ENCODE data around the gene PIGP. TPM values are rescaled to one million over a fixed set of nuclear protein-coding genes. Genes with fewer than 3 reads are reported as not detected.

The PIGP gene
- total and polyA plus RNA-seq, 5 experiments from 2014 or later = 19.9 to 45.2 (median 32.8) TPM

- no peak for ATAC-seq
- Mint-ChIP-seq H3K4me3 (peak overlapping the region; percentile 88 to 100 (median 97)), H3K9me3 (peaks cover 0 to 7% (median 2%) of the 10 kb centered on the region in 9 donors), H3K27ac (peak overlapping the region; percentile 93 to 99 (median 99)), H3K36me3 (peaks cover 2 to 14% (median 3%) of the 10 kb centered on the region in 3 donors), H3K4me1 (peaks cover 26 to 69% (median 56%) of the 10 kb centered on the region in 4 donors), H3K27me3 (no peaks in the 10 kb centered on the region)
- POLR2A ChIA-PET = interaction anchor here (0.6 kb wide), 1 partner anchor 154 kb away, joined by 3 read pairs; no protein-coding TSS in a partner anchor
- no peak for DNase-seq
Observed at GRCh38 chr21:37074197-37074510, 1.3 kb upstream of the PIGP start.

GRCh38 chr21:37073417-37074196 is 736 bp upstream of the PIGP start:
- DNase-seq (peak; percentile 59 to 90 (median 83)), ATAC-seq (peak; percentile 62 to 70)
- H3K36me3 Mint-ChIP-seq = peaks cover 0 to 20% (median 5%) of the 10 kb centered on the region in 3 donors
- peaks cover 25 to 66% (median 53%) of the 10 kb centered on the region in 4 donors for H3K4me1 Mint-ChIP-seq
- POLR2A ChIA-PET = no interaction called here
- peak overlapping the region; percentile 93 to 99 (median 99) for H3K27ac Mint-ChIP-seq
- peak overlapping the region; percentile 88 to 100 (median 97) for H3K4me3 Mint-ChIP-seq
- peaks cover 0 to 2% (median 0%) of the 10 kb centered on the region in 9 donors for H3K9me3 Mint-ChIP-seq
- no peaks in the 10 kb centered on the region for H3K27me3 Mint-ChIP-seq

- H3K36me3 Mint-ChIP-seq = peaks cover 0 to 31% (median 12%) of the 10 kb centered on the region in 3 donors
- DNase-seq (peak in 5 of 10 donors; percentile 59 to 78 (median 65)), ATAC-seq (peak; percentile 48 to 59)
- H3K9me3 Mint-ChIP-seq = no peaks in the 10 kb centered on the region
- peaks cover 22 to 56% (median 44%) of the 10 kb centered on the region in 4 donors for H3K4me1 Mint-ChIP-seq
- peak overlapping the region; percentile 78 to 91 (median 85) for H3K4me3 Mint-ChIP-seq
- POLR2A ChIA-PET = interaction anchor here (1.1 kb wide), 1 partner anchor 107 kb away, joined by 4 read pairs; no protein-coding TSS in a partner anchor
- peak overlapping the region; percentile 77 to 98 (median 95) for H3K27ac Mint-ChIP-seq
- no peaks in the 10 kb centered on the region for H3K27me3 Mint-ChIP-seq
Observed at GRCh38 chr21:37072274-37072987, 440 bp downstream of the PIGP start.

GRCh38 chr21:37071561-37072273 is 1.2 kb downstream of the PIGP start:
- Mint-ChIP-seq H3K27ac (peak overlapping the region; percentile 77 to 98 (median 95)), H3K4me3 (peak overlapping the region; percentile 78 to 91 (median 85)), H3K27me3 (no peaks in the 10 kb centered on the region), H3K9me3 (no peaks in the 10 kb centered on the region), H3K36me3 (peaks cover 0 to 35% (median 12%) of the 10 kb centered on the region in 3 donors), H3K4me1 (peaks cover 22 to 48% (median 41%) of the 10 kb centered on the region in 4 donors)
- ATAC-seq (no peak), DNase-seq (peak in 1 of 10 donors; percentile 7)
- POLR2A ChIA-PET = interaction anchor here (1.1 kb wide), 1 partner anchor 106 kb away, joined by 4 read pairs; no protein-coding TSS in a partner anchor

- no peaks in the 10 kb centered on the region for H3K27me3 Mint-ChIP-seq
- H3K9me3 Mint-ChIP-seq = no peaks in the 10 kb centered on the region
- H3K4me3 Mint-ChIP-seq = no peak overlapping the region
- ATAC-seq = no peak
- DNase-seq = no peak
- peaks cover 7 to 13% (median 9%) of the 10 kb centered on the region in 4 donors for H3K4me1 Mint-ChIP-seq
- POLR2A ChIA-PET = no interaction called here
- H3K36me3 Mint-ChIP-seq = peaks cover 0 to 45% (median 20%) of the 10 kb centered on the region in 3 donors
- no peak overlapping the region for H3K27ac Mint-ChIP-seq
Observed at GRCh38 chr21:37065561-37066177, 7.2 kb downstream of the PIGP start.

- Mint-ChIP-seq H3K4me1 (peaks cover 1 to 9% (median 6%) of the 10 kb centered on the region in 4 donors), H3K36me3 (peaks cover 0 to 40% (median 20%) of the 10 kb centered on the region in 3 donors), H3K4me3 (no peak overlapping the region), H3K27me3 (no peaks in the 10 kb centered on the region), H3K27ac (peak overlapping the region in 4 of 10 donors; percentile 7 to 46 (median 22)), H3K9me3 (no peaks in the 10 kb centered on the region)
- POLR2A ChIA-PET = no interaction called here
- ATAC-seq (no peak), DNase-seq (no peak)
Observed at GRCh38 chr21:37064841-37065240, 8.0 kb downstream of the PIGP start.

- no peaks in the 10 kb centered on the region for H3K9me3 Mint-ChIP-seq
- no peaks in the 10 kb centered on the region for H3K27me3 Mint-ChIP-seq
- H3K4me3 Mint-ChIP-seq = no peak overlapping the region
- peaks cover 0 to 31% (median 14%) of the 10 kb centered on the region in 3 donors for H3K36me3 Mint-ChIP-seq
- peak overlapping the region in 2 of 10 donors; percentile 7 to 12 for H3K27ac Mint-ChIP-seq
- POLR2A ChIA-PET = no interaction called here
- ATAC-seq (no peak), DNase-seq (no peak)
- peaks cover 0 to 9% (median 5%) of the 10 kb centered on the region in 4 donors for H3K4me1 Mint-ChIP-seq
Observed at GRCh38 chr21:37063433-37063832, 9.4 kb downstream of the PIGP start.

- peaks cover 0 to 23% (median 10%) of the 10 kb centered on the region in 3 donors for H3K36me3 Mint-ChIP-seq
- no peak for ATAC-seq
- no peaks in the 10 kb centered on the region for H3K9me3 Mint-ChIP-seq
- POLR2A ChIA-PET = no interaction called here
- no peak overlapping the region for H3K27ac Mint-ChIP-seq
- peaks cover 0 to 8% (median 5%) of the 10 kb centered on the region in 4 donors for H3K4me1 Mint-ChIP-seq
- no peak overlapping the region for H3K4me3 Mint-ChIP-seq
- no peaks in the 10 kb centered on the region for H3K27me3 Mint-ChIP-seq
- DNase-seq = no peak
Observed at GRCh38 chr21:37062593-37062935, 10.3 kb downstream of the PIGP start.

GRCh38 chr21:37061926-37062592 is 10.8 kb downstream of the PIGP start:
- no peaks in the 10 kb centered on the region for H3K9me3 Mint-ChIP-seq
- H3K4me3 Mint-ChIP-seq = no peak overlapping the region

GRCh38 chr21:37060296-37060695 is 12.6 kb downstream of the PIGP start:
- peaks cover 0 to 8% (median 5%) of the 10 kb centered on the region in 4 donors for H3K4me1 Mint-ChIP-seq
- H3K36me3 Mint-ChIP-seq = peaks cover 0 to 8% (median 5%) of the 10 kb centered on the region in 3 donors
- H3K27me3 Mint-ChIP-seq = no peaks in the 10 kb centered on the region
- H3K9me3 Mint-ChIP-seq = no peaks in the 10 kb centered on the region
- H3K27ac Mint-ChIP-seq = peak overlapping the region in 2 of 10 donors; percentile 11 to 72
- ATAC-seq (peak; percentile 43 to 56), DNase-seq (no peak)
- POLR2A ChIA-PET = no interaction called here
- H3K4me3 Mint-ChIP-seq = no peak overlapping the region

More at GRCh38 chr21:37061926-37062592, 10.8 kb downstream of the PIGP start:
- Mint-ChIP-seq H3K4me1 (peaks cover 0 to 8% (median 5%) of the 10 kb centered on the region in 4 donors), H3K36me3 (peaks cover 0 to 20% (median 8%) of the 10 kb centered on the region in 3 donors), H3K27me3 (no peaks in the 10 kb centered on the region), H3K27ac (no peak overlapping the region)
- ATAC-seq = no peak
- DNase-seq = no peak
- POLR2A ChIA-PET = no interaction called here

GRCh38 chr21:37059181-37059580 is 13.7 kb downstream of the PIGP start:
- no peaks in the 10 kb centered on the region for H3K27me3 Mint-ChIP-seq
- no peaks in the 10 kb centered on the region for H3K36me3 Mint-ChIP-seq
- no peak overlapping the region for H3K4me3 Mint-ChIP-seq
- peaks cover 0 to 8% (median 4%) of the 10 kb centered on the region in 4 donors for H3K4me1 Mint-ChIP-seq
- H3K27ac Mint-ChIP-seq = no peak overlapping the region
- POLR2A ChIA-PET = interaction anchor here (0.5 to 0.6 kb wide), 2 partner anchors 20 to 97 kb away, joined by 3 to 12 read pairs; no protein-coding TSS in a partner anchor
- no peak for ATAC-seq
- DNase-seq = no peak
- no peaks in the 10 kb centered on the region for H3K9me3 Mint-ChIP-seq

All from naive thymus-derived CD8-positive, alpha-beta T cell (primary cell).